HG02870 (cell line): ENCODE measurements around the gene NTF4.
"Not testable (repeated sequence)": the region's sequence is repeated elsewhere in the genome, so short reads cannot be mapped to it uniquely, and the experiment has no call there.

ENCODE experiments used
- ATAC-seq: cut with Tn5 transposase; IDR thresholded peaks from one replicate; pipeline ENCODE4 v1.9.1; 2021; ENCODE audit warnings: mild to moderate bottlenecking, moderate library complexity; ENCODE audit not compliant: unreplicated experiment

NTF4 gene

DNA sequence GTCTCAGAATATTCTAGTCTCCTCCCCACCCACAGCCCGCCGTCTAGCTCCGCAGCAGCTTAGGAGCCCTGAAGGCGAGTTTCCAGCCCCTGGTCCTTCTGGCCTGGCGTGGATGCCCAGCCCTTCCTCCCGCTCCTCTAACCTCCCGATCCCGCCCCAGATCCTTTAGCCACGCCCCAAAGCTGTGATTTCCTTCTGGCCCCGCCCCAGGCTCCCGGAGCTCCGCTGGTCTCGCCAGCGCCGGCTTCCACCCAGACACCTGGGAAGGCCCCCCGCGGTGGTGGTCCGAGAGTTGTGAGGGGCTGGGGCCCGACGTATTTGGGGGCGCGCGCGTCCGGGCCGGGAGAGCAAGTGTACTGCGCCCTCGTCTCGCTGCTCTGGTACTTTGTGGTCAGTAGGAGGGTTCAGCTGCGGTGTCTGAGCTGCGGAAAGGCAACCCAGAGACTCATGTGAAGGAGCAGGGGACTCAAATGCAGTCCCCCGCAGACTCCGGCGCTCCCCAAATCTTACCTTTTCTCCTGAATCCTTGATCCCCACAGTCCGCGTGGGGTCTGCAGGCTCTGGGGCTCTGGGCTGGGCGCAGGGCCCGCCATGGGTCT is 6.9 kb downstream of the NTF4 start, which contains the start of gene CGB7:
Gene CGB7 (minus strand): TSS at position 114 of the 599 bp plus-strand sequence. CDS start 2,374 bp downstream, outside the sequence.
- no peak for ATAC-seq

DNA sequence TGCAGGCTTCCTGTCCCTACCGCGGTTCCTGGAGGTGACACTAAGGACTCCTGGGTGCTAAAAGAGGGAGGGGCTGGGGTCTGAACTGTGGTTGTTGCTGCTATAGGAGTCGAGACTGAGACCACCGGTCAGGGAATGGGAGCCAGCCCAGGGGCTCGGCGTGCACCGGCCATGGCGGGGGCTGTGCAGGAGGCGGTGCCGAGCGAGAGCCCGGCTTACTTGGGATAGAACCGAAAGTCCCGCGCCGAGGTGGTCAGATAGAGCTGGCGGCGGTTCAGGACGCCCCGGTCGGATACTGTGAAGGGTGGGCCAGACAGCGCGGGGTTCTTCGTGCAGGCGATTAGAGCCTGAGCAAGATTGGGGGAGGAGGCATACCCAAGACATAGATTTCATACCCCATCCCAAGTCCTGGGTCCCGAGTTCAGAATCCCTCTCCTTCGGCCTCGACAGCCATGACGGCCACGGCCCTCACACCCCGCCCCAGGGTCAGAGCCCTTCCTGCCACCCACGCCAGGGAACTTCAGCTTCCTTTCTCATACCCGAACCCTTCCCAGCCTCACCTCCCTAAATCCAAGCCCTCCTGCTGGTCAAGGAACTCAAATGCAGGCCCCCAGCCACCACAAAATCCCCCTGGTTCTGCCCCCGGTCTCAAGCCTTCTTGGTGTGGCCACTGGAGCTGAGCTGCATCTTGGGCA is 7.6 kb downstream of the NTF4 start:
- not testable (repeated sequence) for ATAC-seq

DNA sequence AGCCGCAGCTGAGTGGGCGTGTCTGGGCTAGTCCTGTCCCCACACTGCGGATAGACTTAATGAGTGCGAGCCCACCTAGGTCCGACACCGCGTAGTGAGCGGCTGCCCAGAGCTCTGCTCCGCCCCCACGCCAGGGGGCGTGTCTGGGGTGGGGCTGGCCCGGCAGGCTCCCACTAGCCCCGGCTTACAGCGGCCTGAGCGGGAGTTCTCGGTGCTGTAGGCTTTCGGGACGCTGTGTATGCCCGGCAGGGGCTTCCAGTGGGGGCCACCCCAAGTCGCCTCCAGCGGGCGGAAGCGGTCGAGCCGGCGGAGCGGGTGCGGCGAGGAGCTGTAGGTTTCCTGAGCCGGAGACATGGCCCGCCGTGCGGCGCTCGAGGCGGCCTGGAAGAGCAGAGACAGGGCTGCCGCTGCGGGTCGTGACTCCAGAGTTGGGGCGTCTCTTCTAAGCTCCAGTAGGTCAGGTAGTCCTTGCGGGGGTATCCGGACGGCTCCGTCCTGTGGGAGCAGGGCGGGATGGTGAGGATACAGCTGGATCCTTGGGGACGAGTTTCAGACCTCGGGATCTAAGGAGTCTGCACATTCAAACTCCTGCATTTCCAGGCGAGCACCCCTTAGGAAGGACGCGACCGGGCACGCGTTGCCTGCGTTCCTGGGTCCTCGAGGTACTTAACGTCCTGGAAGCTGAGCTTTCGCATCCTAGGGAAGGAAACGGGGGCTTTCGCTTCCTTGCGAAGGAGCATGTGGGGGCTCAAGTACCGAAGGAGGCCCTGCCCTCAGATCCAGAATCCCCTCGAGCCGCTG is 8.3 kb downstream of the NTF4 start:
- ATAC-seq: no peak

DNA sequence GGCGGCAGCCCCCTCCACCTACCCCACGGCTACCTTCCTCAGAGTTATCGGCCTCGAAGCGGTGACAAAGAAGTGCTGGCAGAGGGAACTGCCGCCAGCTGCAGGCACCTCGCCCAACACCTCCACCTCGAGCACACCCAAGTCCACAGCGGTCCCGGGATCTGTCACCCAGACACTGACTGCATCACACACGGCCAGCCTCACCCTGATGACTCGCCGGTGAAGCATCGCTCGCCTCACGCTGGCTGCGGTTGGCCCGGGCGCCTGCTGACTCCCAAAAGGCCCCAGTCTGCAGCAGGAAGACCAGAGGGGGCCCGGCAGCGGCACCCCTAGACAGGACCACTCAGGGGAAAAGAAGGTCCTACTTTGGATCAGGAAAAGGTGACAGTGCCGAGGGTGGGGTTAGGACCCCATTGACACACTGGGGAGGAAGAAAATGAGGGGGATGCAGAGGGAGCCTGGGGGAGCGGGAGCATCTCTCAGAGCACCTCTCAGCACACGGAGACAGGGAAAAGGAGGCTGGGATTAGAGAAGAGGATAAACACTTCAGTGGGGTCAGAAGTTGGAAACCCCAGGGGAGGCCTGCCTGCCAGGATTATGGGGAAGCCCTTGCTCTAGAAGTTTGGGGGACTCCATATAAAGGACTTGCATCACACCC is 14.1 kb downstream of the NTF4 start:
- not testable (repeated sequence) for ATAC-seq

DNA sequence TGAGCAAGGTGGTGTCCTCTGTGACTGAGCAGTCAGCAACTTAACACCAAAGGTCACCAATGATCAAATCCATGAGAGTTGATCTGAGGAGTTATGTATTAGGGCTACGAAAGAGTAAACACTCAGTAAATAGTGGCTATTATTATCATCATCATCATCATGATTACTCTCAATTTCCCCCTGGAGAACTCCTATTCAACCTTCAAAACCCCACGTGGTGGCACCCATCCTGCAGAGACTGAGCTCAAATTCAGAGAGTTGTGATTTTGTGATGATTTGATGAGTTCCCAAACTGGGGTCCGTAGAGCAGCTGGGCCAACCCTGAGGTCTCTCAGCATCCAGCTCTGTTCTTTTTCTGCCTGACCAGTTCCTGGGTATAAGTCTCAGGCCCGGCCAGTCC is 14.8 kb downstream of the NTF4 start:
- ATAC-seq: not testable (repeated sequence)

DNA sequence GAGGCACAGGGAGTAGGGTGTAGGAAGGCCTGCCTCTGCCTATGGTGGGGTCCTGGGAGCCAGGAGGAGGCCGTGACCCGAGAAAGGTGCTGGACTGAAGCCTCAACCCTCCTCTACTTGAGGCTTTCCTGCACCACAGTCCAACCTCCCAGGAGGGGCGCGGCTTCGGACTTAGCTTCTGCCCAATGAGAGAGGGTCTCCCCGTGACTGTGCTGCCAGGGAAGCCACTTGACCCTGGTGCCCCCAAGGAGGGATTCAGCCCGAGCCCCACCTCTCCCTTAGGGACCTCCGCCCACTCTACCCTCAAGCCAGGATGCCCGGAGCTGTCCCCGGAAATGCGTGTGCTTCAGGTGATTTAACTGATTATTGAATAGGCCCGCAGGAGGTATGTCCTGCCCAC is 15.6 kb downstream of the NTF4 start, which contains the start of gene CGB8:
Gene CGB8 (minus strand): TSS at position 101 of the 400 bp plus-strand sequence. CDS start 372 bp downstream, outside the sequence.
- not testable (repeated sequence) for ATAC-seq

DNA sequence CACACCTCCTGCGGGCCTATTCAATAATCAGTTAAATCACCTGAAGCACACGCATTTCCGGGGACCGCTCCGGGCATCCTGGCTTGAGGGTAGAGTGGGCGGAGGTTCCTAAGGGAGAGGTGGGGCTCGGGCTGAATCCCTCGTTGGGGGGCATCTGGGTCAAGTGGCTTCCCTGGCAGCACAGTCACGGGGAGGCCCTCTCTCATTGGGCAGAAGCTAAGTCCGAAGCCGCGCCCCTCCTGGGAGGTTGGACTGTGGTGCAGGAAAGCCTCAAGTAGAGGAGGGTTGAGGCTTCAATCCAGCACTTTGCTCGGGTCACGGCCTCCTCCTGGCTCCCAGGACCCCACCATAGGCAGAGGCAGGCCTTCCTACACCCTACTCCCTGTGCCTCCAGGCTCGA is 21.1 kb downstream of the NTF4 start, which contains the start of gene CGB5:
Gene CGB5 (plus strand): TSS at position 301 of the 400 bp plus-strand sequence. CDS start 362 bp downstream, outside the sequence.
- not testable (repeated sequence) for ATAC-seq

DNA sequence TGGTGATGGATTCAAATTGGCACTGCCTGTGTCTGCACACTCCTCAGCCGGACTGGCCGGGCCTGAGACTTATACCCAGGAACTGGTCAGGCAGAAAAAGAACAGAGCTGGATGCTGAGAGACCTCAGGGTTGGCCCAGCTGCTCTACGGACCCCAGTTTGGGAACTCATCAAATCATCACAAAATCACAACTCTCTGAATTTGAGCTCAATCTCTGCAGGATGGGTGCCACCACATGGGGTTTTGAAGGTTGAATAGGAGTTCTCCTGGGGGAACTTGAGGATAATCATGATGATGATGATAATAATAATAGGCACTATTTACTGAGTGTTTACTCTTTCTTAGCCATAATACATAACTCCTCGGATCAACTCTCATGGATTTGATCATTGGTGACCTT is 22.0 kb downstream of the NTF4 start:
- ATAC-seq: not testable (repeated sequence)

DNA sequence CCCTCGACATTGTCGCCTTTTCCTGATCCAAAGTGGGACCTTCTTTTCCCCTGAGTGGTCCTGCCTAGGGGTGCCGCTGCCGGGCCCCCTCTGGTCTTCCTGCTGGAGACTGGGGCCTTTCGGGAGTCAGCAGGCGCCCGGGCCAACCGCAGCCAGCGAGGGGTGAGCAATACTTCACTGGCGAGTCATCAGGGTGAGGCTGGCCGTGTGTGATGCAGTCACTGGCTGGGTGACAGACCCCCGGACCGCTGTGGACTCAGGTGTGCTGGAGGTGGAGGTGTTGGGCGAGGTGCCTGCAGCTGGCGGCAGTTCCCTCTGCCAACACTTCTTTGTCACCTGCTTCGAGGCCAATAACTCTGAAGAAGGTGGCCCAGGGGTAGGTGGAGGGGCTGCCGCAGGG is 22.4 kb downstream of the NTF4 start:
- ATAC-seq: no peak

DNA sequence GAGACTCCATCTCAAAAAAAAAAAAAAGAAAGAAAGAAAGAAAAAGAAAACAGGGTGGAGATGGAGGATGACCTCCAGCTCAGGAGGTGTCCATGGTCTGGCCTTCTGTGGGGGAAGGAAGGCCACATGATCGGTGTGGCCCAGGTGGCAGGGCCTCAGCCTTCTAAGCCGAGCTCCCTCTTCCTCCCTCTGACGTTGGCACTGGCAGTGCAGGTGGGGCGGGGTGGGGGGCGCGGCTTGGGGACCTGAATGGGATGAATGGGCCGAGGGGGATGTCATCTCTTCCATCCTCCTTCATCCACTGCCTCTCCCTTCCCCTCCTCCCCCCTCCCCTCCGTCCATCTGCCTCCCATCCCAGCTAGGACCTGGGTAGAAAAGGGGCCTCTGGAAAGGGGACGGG is 24.9 kb downstream of the NTF4 start:
- ATAC-seq: not testable (repeated sequence)

DNA sequence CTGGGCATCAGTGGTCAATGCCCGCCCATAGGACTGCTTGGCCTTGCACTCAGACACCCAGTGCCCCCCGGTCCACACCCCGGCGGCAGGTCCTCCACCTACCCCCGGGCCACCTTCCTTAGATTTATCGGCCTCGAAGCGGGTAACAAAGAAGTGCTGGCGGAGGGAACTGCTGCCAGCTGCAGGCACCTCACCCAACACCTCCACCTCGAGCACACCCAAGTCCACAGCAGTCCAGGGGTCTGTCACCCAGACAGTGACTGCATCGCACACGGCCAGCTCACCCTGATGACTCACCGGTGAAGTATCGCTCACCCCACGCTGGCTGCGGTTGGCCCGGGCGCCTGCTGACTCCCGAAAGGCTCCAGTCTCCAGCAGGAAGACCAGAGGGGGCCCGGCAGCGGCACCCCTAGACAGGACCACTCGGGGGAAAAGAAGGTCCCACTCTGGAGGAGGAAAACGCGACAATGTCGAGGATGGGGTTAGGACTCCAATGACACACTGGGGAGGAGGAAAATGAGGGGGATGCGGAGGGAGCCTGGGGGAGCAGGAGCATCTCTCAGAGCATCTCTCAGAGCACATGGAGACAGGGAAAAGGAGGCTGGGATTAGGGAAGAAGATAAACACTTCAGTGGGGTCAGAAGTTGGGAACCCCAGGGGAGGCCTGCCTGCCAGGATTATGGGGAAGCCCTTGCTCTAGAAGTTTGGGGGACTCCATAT is 25.9 kb downstream of the NTF4 start:
- ATAC-seq: not testable (repeated sequence)

DNA sequence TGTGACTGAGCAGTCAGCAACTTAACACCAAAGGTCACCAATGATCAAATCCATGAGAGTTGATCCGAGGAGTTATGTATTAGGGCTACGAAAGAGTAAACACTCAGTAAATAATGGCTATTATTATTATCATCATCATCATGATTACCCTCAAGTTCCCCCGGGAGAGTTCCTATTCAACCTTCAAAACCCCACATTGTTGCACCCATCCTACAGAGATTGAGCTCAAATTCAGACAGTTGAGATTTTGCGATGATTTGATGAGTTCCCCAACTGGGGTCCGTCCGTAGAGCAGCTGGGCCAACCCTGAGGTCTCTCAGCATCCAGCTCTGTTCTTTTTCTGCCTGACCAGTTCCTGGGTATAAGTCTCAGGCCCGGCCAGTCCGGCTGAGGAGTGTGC is 26.5 kb downstream of the NTF4 start:
- not testable (repeated sequence) for ATAC-seq

DNA sequence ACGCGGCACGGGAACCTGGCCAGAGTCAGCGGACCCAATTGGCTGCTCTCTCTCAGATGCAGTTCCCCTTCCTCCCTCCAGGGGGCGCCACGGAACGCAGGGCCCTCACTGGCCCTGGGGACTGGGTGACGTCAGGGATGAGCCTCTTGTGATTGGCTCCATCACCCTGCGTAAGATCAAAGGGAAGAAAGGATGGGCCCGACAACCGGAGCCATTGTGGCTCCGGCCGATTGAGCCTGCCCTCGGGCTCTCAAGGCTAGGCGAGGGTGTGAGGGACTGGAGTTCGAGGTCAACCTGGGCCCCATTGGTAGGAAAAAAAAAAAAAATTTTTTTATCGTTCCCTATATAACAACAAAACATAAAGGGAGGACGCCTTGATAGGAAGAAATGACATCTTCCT is 27.8 kb downstream of the NTF4 start, which contains the start of gene CGB1:
Gene CGB1 (minus strand): TSS at position 81 of the 400 bp plus-strand sequence. CDS start 184 bp downstream, outside the sequence.
- not testable (repeated sequence) for ATAC-seq

DNA sequence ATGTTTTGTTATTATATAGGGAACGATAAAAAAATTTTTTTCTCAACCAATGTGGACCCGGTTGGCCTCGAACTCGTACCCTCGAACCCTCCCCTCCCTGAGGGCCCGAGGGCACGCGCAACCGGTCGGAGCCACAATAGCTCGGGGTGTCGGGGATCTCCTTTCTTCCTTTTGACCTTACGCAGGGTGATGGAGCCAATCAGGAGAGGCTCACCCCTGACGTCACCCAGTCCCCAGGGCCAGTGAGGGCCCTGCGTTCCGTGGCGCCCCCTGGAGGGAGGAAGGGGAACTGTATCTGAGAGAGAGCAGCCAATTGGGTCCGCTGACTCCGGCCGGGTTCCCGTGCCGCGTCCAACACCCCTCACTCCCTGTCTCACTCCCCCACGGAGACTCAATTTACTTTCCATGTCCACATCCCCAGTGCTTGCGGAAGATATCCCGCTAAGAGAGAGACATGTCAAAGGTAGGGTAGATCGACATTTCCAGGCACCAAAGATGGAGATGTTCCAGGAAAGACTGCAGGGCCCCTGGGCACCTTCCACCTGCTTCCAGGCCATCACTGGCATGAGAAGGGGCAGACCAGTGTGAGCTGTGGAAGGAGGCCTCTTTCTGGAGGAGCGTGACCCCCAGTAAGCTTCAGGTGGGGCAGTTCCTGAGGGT is 32.8 kb downstream of the NTF4 start, which contains the start of gene CGB2:
Gene CGB2 (plus strand): TSS at position 249 of the 660 bp plus-strand sequence. CDS start 206 bp downstream, at position 455.
- ATAC-seq: not testable (repeated sequence)

DNA sequence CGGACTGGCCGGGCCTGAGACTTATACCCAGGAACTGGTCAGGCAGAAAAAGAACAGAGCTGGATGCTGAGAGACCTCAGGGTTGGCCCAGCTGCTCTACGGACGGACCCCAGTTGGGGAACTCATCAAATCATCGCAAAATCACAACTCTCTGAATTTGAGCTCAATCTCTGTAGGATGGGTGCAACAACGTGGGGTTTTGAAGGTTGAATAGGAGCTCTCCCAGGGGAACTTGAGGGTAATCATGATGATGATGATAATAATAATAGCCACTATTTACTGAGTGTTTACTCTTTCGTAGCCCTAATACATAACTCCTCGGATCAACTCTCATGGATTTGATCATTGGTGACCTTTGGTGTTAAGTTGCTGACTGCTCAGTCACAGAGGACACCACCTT is 34.3 kb downstream of the NTF4 start:
- not testable (repeated sequence) for ATAC-seq

DNA sequence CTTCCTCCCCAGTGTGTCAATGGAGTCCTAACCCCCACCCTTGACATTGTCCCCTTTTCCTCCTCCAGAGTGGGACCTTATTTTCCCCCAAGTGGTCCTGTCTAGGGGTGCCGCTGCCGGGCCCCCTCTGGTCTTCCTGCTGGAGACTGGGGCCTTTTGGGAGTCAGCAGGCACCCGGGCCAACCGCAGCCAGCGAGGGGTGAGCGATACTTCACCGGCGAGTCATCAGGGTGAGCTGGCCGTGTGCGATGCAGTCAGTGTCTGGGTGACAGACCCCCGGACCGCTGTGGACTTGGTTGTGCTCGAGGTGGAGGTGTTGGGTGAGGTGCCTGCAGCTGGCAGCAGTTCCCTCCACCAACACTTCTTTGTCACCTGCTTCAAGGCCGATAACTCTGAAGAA is 34.9 kb downstream of the NTF4 start:
- ATAC-seq: not testable (repeated sequence)

DNA sequence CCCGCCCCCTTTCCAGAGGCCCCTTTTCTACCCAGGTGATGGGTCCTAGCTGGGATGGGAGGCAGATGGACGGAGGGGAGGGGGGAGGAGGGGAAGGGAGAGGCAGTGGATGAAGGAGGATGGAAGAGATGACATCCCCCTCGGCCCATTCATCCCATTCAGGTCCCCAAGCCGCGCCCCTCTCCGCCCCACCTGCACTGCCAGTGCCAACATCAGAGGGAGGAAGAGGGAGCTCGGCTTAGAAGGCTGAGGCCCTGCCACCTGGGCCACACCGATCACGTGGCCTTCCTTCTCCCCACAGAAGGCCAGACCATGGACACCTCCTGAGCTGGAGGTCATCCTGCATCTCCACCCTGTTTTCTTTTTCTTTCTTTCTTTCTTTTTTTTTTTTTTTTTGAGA is 35.9 kb downstream of the NTF4 start:
- ATAC-seq: not testable (repeated sequence)

DNA sequence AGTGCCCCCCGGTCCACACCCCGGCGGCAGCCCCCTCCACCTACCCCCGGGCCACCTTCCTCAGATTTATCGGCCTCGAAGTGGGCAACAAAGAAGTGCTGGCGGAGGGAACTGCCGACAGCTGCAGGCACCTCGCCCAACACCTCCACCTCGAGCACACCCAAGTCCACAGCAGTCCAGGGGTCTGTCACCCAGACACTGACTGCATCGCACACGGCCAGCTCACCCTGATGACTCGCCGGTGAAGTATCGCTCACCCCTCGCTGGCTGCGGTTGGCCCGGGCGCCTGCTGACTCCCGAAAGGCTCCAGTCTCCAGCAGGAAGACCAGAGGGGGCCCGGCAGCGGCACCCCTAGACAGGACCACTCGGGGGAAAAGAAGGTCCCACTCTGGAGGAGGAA is 39.0 kb downstream of the NTF4 start:
- ATAC-seq: not testable (repeated sequence)

DNA sequence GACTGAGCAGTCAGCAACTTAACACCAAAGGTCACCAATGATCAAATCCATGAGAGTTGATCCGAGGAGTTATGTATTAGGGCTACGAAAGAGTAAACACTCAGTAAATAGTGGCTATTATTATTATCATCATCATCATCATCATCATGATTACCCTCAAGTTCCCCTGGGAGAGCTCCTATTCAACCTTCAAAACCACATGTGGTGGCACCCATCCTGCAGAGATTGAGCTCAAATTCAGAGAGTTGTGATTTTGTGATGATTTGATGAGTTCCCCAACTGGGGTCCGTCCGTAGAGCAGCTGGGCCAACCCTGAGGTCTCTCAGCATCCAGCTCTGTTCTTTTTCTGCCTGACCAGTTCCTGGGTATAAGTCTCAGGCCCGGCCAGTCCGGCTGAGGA is 39.5 kb downstream of the NTF4 start:
- not testable (repeated sequence) for ATAC-seq
